ENCODE measurements around the gene AMH.
"Not testable (repeated sequence)": the region's sequence is repeated elsewhere in the genome, so short reads cannot be mapped to it uniquely, and the experiment has no call there.

AMH gene

GRCh38 chr19:2249010-2249866, at the start of gene AMH:
Gene AMH (plus strand): TSS chr19:2249323. CDS start chr19:2249333, 10 bp downstream.
- DNase-seq = no peak

GRCh38 chr19:2199861-2200623, 49.1 kb upstream of the AMH start:
- DNase-seq = no peak

- DNase-seq = not testable (repeated sequence)
These were observed 48.4 kb upstream of the AMH start for GRCh38 chr19:2200624-2201294.

GRCh38 chr19:2201473-2202148, 47.5 kb upstream of the AMH start:
- DNase-seq = no peak

- peak in 1 of 58 donors; percentile 22 for DNase-seq
These were observed 46.8 kb upstream of the AMH start for GRCh38 chr19:2202366-2202765.

- DNase-seq = no peak
These were observed 42.1 kb upstream of the AMH start for GRCh38 chr19:2207008-2207407.

- peak in 1 of 58 donors; percentile 15 for DNase-seq
These were observed 40.9 kb upstream of the AMH start for GRCh38 chr19:2207991-2208860.

- no peak for DNase-seq
These were observed 40.1 kb upstream of the AMH start for GRCh38 chr19:2208975-2209374.

- no peak for DNase-seq
These were observed 39.7 kb upstream of the AMH start for GRCh38 chr19:2209408-2209807.

GRCh38 chr19:2210206-2210605, 38.9 kb upstream of the AMH start:
- DNase-seq = no peak

GRCh38 chr19:2210987-2211740, 38.0 kb upstream of the AMH start:
- no peak for DNase-seq

GRCh38 chr19:2212861-2213711, 36.0 kb upstream of the AMH start:
- no peak for DNase-seq

- peak in 5 of 58 donors; percentile 13 to 36 (median 15) for DNase-seq
These were observed 35.3 kb upstream of the AMH start for GRCh38 chr19:2213799-2214198.

- peak in 1 of 58 donors; percentile 10 for DNase-seq
These were observed 34.9 kb upstream of the AMH start for GRCh38 chr19:2214251-2214650.

GRCh38 chr19:2215281-2215751, 33.8 kb upstream of the AMH start:
- peak in 1 of 58 donors; percentile 39 for DNase-seq

GRCh38 chr19:2216361-2217225, 32.5 kb upstream of the AMH start:
- DNase-seq = no peak

- DNase-seq = no peak
These were observed 31.5 kb upstream of the AMH start for GRCh38 chr19:2217591-2217990.

Measured in anterior cingulate cortex (tissue), 58 donors.